Measurements from ENCODE around the gene SLC16A4. TPM values are rescaled to one million over a fixed set of nuclear protein-coding genes. Genes with fewer than 3 reads are reported as not detected.
"Not testable (repeated sequence)": the region's sequence is repeated elsewhere in the genome, so short reads cannot be mapped to it uniquely, and the experiment has no call there.

The SLC16A4 gene
- total and polyA plus RNA-seq, 2 donors from 2014 or later: 51.8 to 53.1 TPM

GRCh38 chr1:110420023-110420662 is 29.3 kb upstream of the SLC16A4 start:
- Histone ChIP-seq H3K36me3 (ENCODE audit: control insufficient read depth in 2 of 3, insufficient read depth in 3 of 3, low read length in 3 of 3) (no peaks in the 10 kb centered on the region), H3K4me1 (ENCODE audit: control insufficient read depth in 2 of 3, insufficient read depth in 2 of 3, low read depth in 1 of 3, low read length in 3 of 3) (no peaks in the 10 kb centered on the region), H3K9ac (ENCODE audit: low read length in 3 of 3) (no peak overlapping the region), H3K27ac (ENCODE audit: low read depth in 2 of 2, low read length in 2 of 2) (no peak overlapping the region), H3K9me3 (ENCODE audit: control insufficient read depth in 2 of 3, insufficient read depth in 1 of 3, low read length in 3 of 3) (no peaks in the 10 kb centered on the region), H3K27me3 (ENCODE audit: control insufficient read depth, insufficient read depth, low read length) (no peaks in the 10 kb centered on the region), H3K4me3 (ENCODE audit: low read length in 3 of 3) (no peak overlapping the region)
- intact Hi-C loops (cut with DNase I): no loop called here
- FAIRE-seq (no peak), DNase-seq (no peak)
- no peak for TF ChIP-seq CTCF (IDR thresholded peaks at IDR 0.05; ENCODE audit: borderline replicate concordance, extremely low read depth, insufficient read depth)

DNA sequence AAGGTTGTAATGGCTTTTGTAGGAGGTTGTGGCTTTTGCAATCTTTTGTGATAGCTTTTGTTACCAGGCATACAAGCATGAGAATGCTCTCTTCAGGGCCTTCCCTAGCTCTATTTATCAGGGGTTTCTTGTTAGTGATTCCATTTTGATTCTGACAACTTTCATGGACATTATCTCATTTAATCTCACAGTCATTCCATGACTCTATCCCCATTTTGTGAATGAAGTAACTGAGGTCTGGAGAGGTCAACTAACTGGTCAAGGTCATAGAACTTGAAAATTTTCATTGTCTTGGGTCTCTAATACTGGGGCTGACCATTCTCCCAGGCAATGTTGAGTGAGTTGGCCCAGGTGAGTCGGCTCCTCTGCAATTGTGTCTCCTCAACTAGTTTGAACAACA is 27.9 kb upstream of the SLC16A4 start:
- no peaks in the 10 kb centered on the region for H3K27me3 ChIP-seq (ENCODE audit: control insufficient read depth, insufficient read depth, low read length)
- H3K4me1 ChIP-seq (ENCODE audit: control insufficient read depth in 2 of 3, insufficient read depth in 2 of 3, low read depth in 1 of 3, low read length in 3 of 3): no peaks in the 10 kb centered on the region
- FAIRE-seq (no peak), DNase-seq (no peak)
- H3K9ac ChIP-seq (ENCODE audit: low read length in 3 of 3): no peak overlapping the region
- no peak for TF ChIP-seq CTCF (IDR thresholded peaks at IDR 0.05; ENCODE audit: borderline replicate concordance, extremely low read depth, insufficient read depth)
- H3K4me3 ChIP-seq (ENCODE audit: low read length in 3 of 3): no peak overlapping the region
- intact Hi-C loops (cut with DNase I): no loop called here
- H3K36me3 ChIP-seq (ENCODE audit: control insufficient read depth in 2 of 3, insufficient read depth in 3 of 3, low read length in 3 of 3): no peaks in the 10 kb centered on the region
- H3K9me3 ChIP-seq (ENCODE audit: control insufficient read depth in 2 of 3, insufficient read depth in 1 of 3, low read length in 3 of 3): no peaks in the 10 kb centered on the region
- no peak overlapping the region for H3K27ac ChIP-seq (ENCODE audit: low read depth in 2 of 2, low read length in 2 of 2)

DNA sequence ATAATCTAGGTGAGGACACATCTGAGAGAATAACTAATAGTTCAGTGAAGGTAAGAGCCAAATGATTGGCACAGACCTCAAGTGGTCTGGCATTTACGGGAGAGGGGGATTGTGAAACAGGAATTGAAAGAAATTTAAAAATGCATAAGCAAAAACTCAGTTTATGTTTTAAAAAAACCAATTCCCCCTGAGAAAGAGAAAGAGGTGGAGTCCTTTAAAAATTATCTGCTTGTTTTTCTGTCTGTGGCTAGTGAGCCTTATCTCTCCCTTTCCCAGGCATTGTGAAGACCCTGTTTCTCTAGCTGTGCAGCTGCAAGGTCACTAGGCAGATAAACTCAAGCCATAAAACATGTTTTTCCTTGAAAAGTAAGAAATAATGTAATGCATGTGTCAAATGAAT is 22.2 kb upstream of the SLC16A4 start:
- not testable (repeated sequence) for H3K4me3 ChIP-seq (ENCODE audit: low read length in 3 of 3); H3K36me3 ChIP-seq (ENCODE audit: control insufficient read depth in 2 of 3, insufficient read depth in 3 of 3, low read length in 3 of 3); FAIRE-seq; H3K4me1 ChIP-seq (ENCODE audit: control insufficient read depth in 2 of 3, insufficient read depth in 2 of 3, low read depth in 1 of 3, low read length in 3 of 3); DNase-seq; H3K9me3 ChIP-seq (ENCODE audit: control insufficient read depth in 2 of 3, insufficient read depth in 1 of 3, low read length in 3 of 3); H3K9ac ChIP-seq (ENCODE audit: low read length in 3 of 3); H3K27ac ChIP-seq (ENCODE audit: low read depth in 2 of 2, low read length in 2 of 2); H3K27me3 ChIP-seq (ENCODE audit: control insufficient read depth, insufficient read depth, low read length)
- intact Hi-C loops (cut with DNase I): loop anchor here (5.0 kb wide), 1 partner anchor 44 kb away; no protein-coding TSS in a partner anchor

- Histone ChIP-seq H3K4me1 (ENCODE audit: control insufficient read depth in 2 of 3, insufficient read depth in 2 of 3, low read depth in 1 of 3, low read length in 3 of 3) (peaks cover 0 to 6% (median 2%) of the 10 kb centered on the region in 3 donors), H3K27me3 (ENCODE audit: control insufficient read depth, insufficient read depth, low read length) (no peaks in the 10 kb centered on the region), H3K9me3 (ENCODE audit: control insufficient read depth in 2 of 3, insufficient read depth in 1 of 3, low read length in 3 of 3) (no peaks in the 10 kb centered on the region), H3K9ac (ENCODE audit: low read length in 3 of 3) (no peak overlapping the region), H3K4me3 (ENCODE audit: low read length in 3 of 3) (no peak overlapping the region), H3K27ac (ENCODE audit: low read depth in 2 of 2, low read length in 2 of 2) (no peak overlapping the region), H3K36me3 (ENCODE audit: control insufficient read depth in 2 of 3, insufficient read depth in 3 of 3, low read length in 3 of 3) (no peaks in the 10 kb centered on the region)
- intact Hi-C loops (cut with DNase I): loop anchor here (5.0 kb wide), 1 partner anchor 45 kb away; no protein-coding TSS in a partner anchor
- peak; percentile 66 for TF ChIP-seq CTCF (IDR thresholded peaks at IDR 0.05; ENCODE audit: borderline replicate concordance, extremely low read depth, insufficient read depth)
- FAIRE-seq: no peak
- DNase-seq: peak; percentile 62 to 82 (median 73)
These were observed 21.8 kb upstream of the SLC16A4 start for GRCh38 chr1:110412576-110412975.

Data from kidney (tissue), 14 donors.